Kidney (tissue), 14 donors: ENCODE data around the gene GUCA1C. TPM values are rescaled to one million over a fixed set of nuclear protein-coding genes. Genes with fewer than 3 reads are reported as not detected.

Source experiments
- DNase-seq, 5 donors: peaks; one replicate each; pipeline ENCODE4 v3.0.0-alpha.2; 2013 to 2020
- FAIRE-seq: peaks from 2 replicates; lab custom pipeline; 2012; peaks lifted over from hg19 to GRCh38; lab: Jason Lieb, UNC
- H3K27ac ChIP-seq, 2 donors: one replicate each; pipeline ENCODE4 v1.7.0; 2013; ENCODE audit warnings: low read depth in 2 of 2, low read length in 2 of 2, inconsistent platforms in 1 of 2
- H3K27me3 ChIP-seq: one replicate; pipeline ENCODE4 v1.7.1; 2013; ENCODE audit warnings: low read length, inconsistent platforms; ENCODE audit not compliant: control insufficient read depth, insufficient read depth
- H3K36me3 ChIP-seq, 3 donors: one replicate each; pipeline versions ENCODE4 v1.7.0 to v1.7.1; 2013; ENCODE audit warnings: low read length in 3 of 3, control low read depth in 1 of 3, inconsistent platforms in 1 of 3; ENCODE audit not compliant: insufficient read depth in 3 of 3, control insufficient read depth in 2 of 3
- H3K4me1 ChIP-seq, 3 donors: one replicate each; pipeline versions ENCODE4 v1.7.0 to v1.7.1; 2013; ENCODE audit warnings: low read length in 3 of 3, inconsistent platforms in 1 of 3, low read depth in 1 of 3; ENCODE audit not compliant: control insufficient read depth in 2 of 3, insufficient read depth in 2 of 3
- H3K4me3 ChIP-seq, 3 donors: one replicate each; pipeline versions ENCODE4 v1.7.0 to v1.8.1; 2013; ENCODE audit warnings: low read length in 3 of 3, control low read depth in 1 of 3, inconsistent platforms in 1 of 3
- H3K9ac ChIP-seq, 3 donors: one replicate each; pipeline versions ENCODE4 v1.7.0 to v1.7.1; 2013; ENCODE audit warnings: low read length in 3 of 3, control low read depth in 1 of 3, inconsistent platforms in 1 of 3
- H3K9me3 ChIP-seq, 3 donors: one replicate each; pipeline versions ENCODE4 v1.7.0 to v1.7.1; 2013; ENCODE audit warnings: low read length in 3 of 3, control low read depth in 1 of 3, inconsistent platforms in 1 of 3; ENCODE audit not compliant: control insufficient read depth in 2 of 3, insufficient read depth in 1 of 3
- CTCF ChIP-seq: IDR thresholded peaks from 3 replicates; pipeline ENCODE4 v1.5.1; 2012; ENCODE audit warnings: mild to moderate bottlenecking, moderate library complexity, borderline replicate concordance; ENCODE audit not compliant: insufficient read depth; ENCODE audit errors: extremely low read depth
- intact Hi-C: fragments of 100-400 bp; cut with DNase I; formaldehyde crosslinking; loops from one replicate; pipeline ENCODE4 v1.11.1; 2022
- polyA plus RNA-seq: library from polyadenylated mRNA; stranded (reverse); fragments of 350-450 nt; fragmentation: Illumina TruSeq; extraction: RNeasy Lipid Tissue Mini Kit (QIAGEN cat#74804); gene quantifications from one replicate; pipeline ENCODE4 v1.2.3, GENCODE V29; 2014; ENCODE audit warnings: low read depth, low replicate concordance; ENCODE audit not compliant: insufficient read depth
- total RNA-seq: library from RNA; stranded (reverse); fragmentation: NEBNext Ultra II Directional; extraction: Animal tissue kit (Norgen Biotek cat#: 25700); gene quantifications from one replicate; pipeline ENCODE4 v1.2.1, GENCODE V29; 2021
- donor health status: control.
- donor health status: control.
- donor health status: control.
- donor health status: control.
- donor health status: control.
- donor health status: DM: yes; HTN: yes; CAD: no.
- donor health status: Normal renal cell carcinoma (clear cell type).

Gene GUCA1C
- total and polyA plus RNA-seq, 2 donors from 2014 or later, result 2.7 TPM; not detected in 1

GRCh38 chr3:108951820-108952501 is 1.7 kb downstream of the GUCA1C start:
- Histone ChIP-seq H3K9me3 (no peaks in the 10 kb centered on the region), H3K36me3 (no peaks in the 10 kb centered on the region), H3K9ac (no peak overlapping the region), H3K4me1 (no peaks in the 10 kb centered on the region), H3K4me3 (no peak overlapping the region), H3K27ac (no peak overlapping the region), H3K27me3 (no peaks in the 10 kb centered on the region)
- DNase-seq (no peak), FAIRE-seq (no peak)
- no peak for TF ChIP-seq CTCF
- intact Hi-C loops, result no loop called here

DNA sequence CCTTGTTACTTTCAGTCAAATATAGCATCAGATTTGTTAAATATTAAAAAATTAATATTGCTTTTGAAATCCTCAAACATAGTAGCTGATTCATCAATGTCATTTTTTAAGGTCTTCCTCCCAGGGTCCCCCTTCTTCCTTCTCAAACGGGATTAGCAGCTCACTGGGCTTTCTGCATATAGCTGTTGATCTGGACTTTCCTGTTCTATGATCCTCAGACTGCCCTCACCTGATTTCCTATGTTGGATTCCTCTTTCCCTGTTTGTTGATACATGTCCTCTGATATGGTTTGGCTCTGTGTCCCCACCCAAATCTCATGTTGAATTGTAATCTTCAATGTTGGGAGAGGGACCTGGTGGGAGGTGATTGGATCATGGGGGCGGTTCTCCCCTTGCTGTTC is 5.8 kb downstream of the GUCA1C start:
- TF ChIP-seq CTCF, result no peak
- H3K27ac ChIP-seq, result no peak overlapping the region
- H3K27me3 ChIP-seq, result no peaks in the 10 kb centered on the region
- H3K4me1 ChIP-seq, result no peaks in the 10 kb centered on the region
- FAIRE-seq (no peak), DNase-seq (no peak)
- intact Hi-C loops, result no loop called here
- no peak overlapping the region for H3K9ac ChIP-seq
- H3K9me3 ChIP-seq, result no peaks in the 10 kb centered on the region
- H3K4me3 ChIP-seq, result no peak overlapping the region
- H3K36me3 ChIP-seq, result no peaks in the 10 kb centered on the region

DNA sequence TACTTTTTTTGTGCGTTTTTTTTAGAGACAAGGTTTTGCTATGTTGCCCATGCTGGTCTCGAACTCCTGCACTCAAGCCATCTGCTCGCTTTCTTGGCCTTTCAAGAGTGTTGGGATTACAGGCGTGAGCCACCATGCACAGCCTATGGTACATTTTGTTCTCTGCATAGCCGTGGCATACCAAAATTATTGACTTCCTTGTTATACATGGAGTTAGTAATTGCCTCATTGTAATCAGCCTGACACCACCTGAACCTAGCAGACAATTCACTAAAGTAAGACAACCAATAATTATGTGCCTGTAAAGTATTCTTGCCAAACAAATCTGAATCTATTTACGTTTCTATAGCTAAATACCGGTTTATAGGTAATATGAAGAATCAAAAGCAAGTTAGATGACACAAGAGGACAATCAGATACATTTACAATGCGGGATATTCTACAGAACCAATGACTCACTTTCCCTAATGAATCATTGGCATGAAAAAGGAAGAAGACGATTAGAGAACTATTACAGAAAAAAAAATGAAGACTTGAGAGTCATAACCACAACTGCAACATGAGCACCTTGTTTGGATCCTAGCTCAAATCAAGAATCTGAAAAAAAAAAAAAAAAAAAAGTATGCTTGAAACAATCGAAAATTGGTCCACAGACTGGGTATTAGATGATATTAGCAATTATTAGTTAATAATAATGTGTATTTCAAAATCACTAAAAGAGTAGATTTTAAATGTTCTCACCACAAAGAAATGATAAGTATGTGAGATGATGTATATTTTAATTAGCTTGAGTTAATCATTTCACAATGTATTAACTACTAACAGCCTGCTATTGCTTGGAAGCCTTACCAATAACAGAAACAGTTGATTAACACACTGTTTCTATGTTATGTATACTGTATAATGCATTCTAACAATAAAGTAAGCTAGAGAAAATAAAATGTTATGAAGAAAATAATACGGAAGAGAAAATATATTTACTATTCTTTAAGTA is 7.1 kb downstream of the GUCA1C start:
- no peak for TF ChIP-seq CTCF
- Histone ChIP-seq H3K4me3 (no peak overlapping the region), H3K9ac (no peak overlapping the region), H3K27ac (no peak overlapping the region), H3K27me3 (no peaks in the 10 kb centered on the region), H3K9me3 (no peaks in the 10 kb centered on the region), H3K4me1 (no peaks in the 10 kb centered on the region), H3K36me3 (no peaks in the 10 kb centered on the region)
- no peak for FAIRE-seq
- no peak for DNase-seq
- intact Hi-C loops, result no loop called here
